ENCODE measurements around the gene HBEGF.

HBEGF gene

GRCh38 chr5:140337880-140338279, 8.5 kb downstream of the HBEGF start:
- DNase-seq (ENCODE audit: low read depth, low spot score): no peak

GRCh38 chr5:140336388-140336787, 10.0 kb downstream of the HBEGF start:
- no peak for DNase-seq (ENCODE audit: low read depth, low spot score)

- no peak for DNase-seq (ENCODE audit: low read depth, low spot score)
Measured at GRCh38 chr5:140331638-140332037, 14.8 kb downstream of the HBEGF start.

- DNase-seq (ENCODE audit: low read depth, low spot score): no peak
Measured at GRCh38 chr5:140329739-140330481, 16.5 kb downstream of the HBEGF start.

- no peak for DNase-seq (ENCODE audit: low read depth, low spot score)
Measured at GRCh38 chr5:140328036-140328764, 18.2 kb downstream of the HBEGF start.

- DNase-seq (ENCODE audit: low read depth, low spot score): no peak
Measured at GRCh38 chr5:140327589-140327988, 18.8 kb downstream of the HBEGF start.

GRCh38 chr5:140325486-140325885, 20.9 kb downstream of the HBEGF start:
- DNase-seq (ENCODE audit: low read depth, low spot score): no peak

GRCh38 chr5:140324617-140325241, 21.7 kb downstream of the HBEGF start:
- DNase-seq (ENCODE audit: low read depth, low spot score): no peak

GRCh38 chr5:140324041-140324600, 22.3 kb downstream of the HBEGF start:
- no peak for DNase-seq (ENCODE audit: low read depth, low spot score)

- no peak for DNase-seq (ENCODE audit: low read depth, low spot score)
Measured at GRCh38 chr5:140322751-140323731, 23.4 kb downstream of the HBEGF start.

GRCh38 chr5:140321796-140322195, 24.6 kb downstream of the HBEGF start:
- DNase-seq (ENCODE audit: low read depth, low spot score): no peak

GRCh38 chr5:140319833-140320232, 26.6 kb downstream of the HBEGF start:
- no peak for DNase-seq (ENCODE audit: low read depth, low spot score)

GRCh38 chr5:140318792-140319191, 27.6 kb downstream of the HBEGF start:
- no peak for DNase-seq (ENCODE audit: low read depth, low spot score)

GRCh38 chr5:140317859-140318258, 28.5 kb downstream of the HBEGF start:
- DNase-seq (ENCODE audit: low read depth, low spot score): no peak

- no peak for DNase-seq (ENCODE audit: low read depth, low spot score)
Measured at GRCh38 chr5:140312791-140313189, 33.6 kb downstream of the HBEGF start.

GRCh38 chr5:140312067-140312790, 34.2 kb downstream of the HBEGF start:
- DNase-seq (ENCODE audit: low read depth, low spot score): no peak

GRCh38 chr5:140311011-140311467, 35.4 kb downstream of the HBEGF start:
- no peak for DNase-seq (ENCODE audit: low read depth, low spot score)

- no peak for DNase-seq (ENCODE audit: low read depth, low spot score)
Measured at GRCh38 chr5:140310434-140310833, 36.0 kb downstream of the HBEGF start.

GRCh38 chr5:140309706-140310249, 36.6 kb downstream of the HBEGF start:
- no peak for DNase-seq (ENCODE audit: low read depth, low spot score)

- no peak for DNase-seq (ENCODE audit: low read depth, low spot score)
Measured at GRCh38 chr5:140305471-140305870, 40.9 kb downstream of the HBEGF start.

Data from brain pericyte (primary cell).